Measurements from ENCODE around the gene GPR153. TPM values are rescaled to one million over a fixed set of nuclear protein-coding genes. Genes with fewer than 3 reads are reported as not detected.

GPR153 gene
- polyA plus RNA-seq, 1 donor from 2014 or later, result 26.9 TPM

GRCh38 chr1:6274622-6275139 is 13.8 kb upstream of the GPR153 start:
- H3K9me3 ChIP-seq (ENCODE audit: low read length), result no peaks in the 10 kb centered on the region
- H3K4me3 ChIP-seq (ENCODE audit: low read length), result no peak overlapping the region
- no peaks in the 10 kb centered on the region for H3K36me3 ChIP-seq (ENCODE audit: insufficient read depth, low read length)
- no peaks in the 10 kb centered on the region for H3K9me2 ChIP-seq (ENCODE audit: insufficient read depth, low read length)
- H3K4me2 ChIP-seq (ENCODE audit: low read length), result no peak overlapping the region
- TF ChIP-seq REST (IDR thresholded peaks at IDR 0.05; ENCODE audit: borderline replicate concordance) (no peak), MXI1 (conservative IDR thresholded peaks at IDR 0.05; ENCODE audit: poor library complexity, severe bottlenecking) (no peak), CTCF (IDR thresholded peaks at IDR 0.05; ENCODE audit: poor library complexity, severe bottlenecking) (no peak), SMC3 (conservative IDR thresholded peaks at IDR 0.05; ENCODE audit: poor library complexity) (no peak), EP300 (conservative IDR thresholded peaks at IDR 0.05; ENCODE audit: poor library complexity, severe bottlenecking) (no peak), TAF1 (IDR thresholded peaks at IDR 0.05; ENCODE audit: low read depth) (no peak), EZH2 (IDR thresholded peaks at IDR 0.05; ENCODE audit: borderline replicate concordance, insufficient read depth, low read length, poor library complexity, severe bottlenecking) (no peak), RAD21 (conservative IDR thresholded peaks at IDR 0.05) (no peak), POLR2AphosphoS5 (IDR thresholded peaks at IDR 0.05) (no peak)
- H3K27ac ChIP-seq (ENCODE audit: low read length), result peak overlapping the region; percentile 97
- H4K20me1 ChIP-seq (ENCODE audit: insufficient read depth), result no peaks in the 10 kb centered on the region
- H3K27me3 ChIP-seq (ENCODE audit: insufficient read depth, low read depth, low read length), result no peaks in the 10 kb centered on the region
- no peaks in the 10 kb centered on the region for H3F3A ChIP-seq (ENCODE audit: insufficient read depth, low read length, poor library complexity, severe bottlenecking)
- no peaks in the 10 kb centered on the region for H3K79me2 ChIP-seq (replicated peaks; ENCODE audit: insufficient read depth, low read length)
- no peak overlapping the region for H3K9ac ChIP-seq (ENCODE audit: low read length)
- H2AFZ ChIP-seq (ENCODE audit: low read depth, low read length), result no peak overlapping the region

- H3K9me2 ChIP-seq (ENCODE audit: insufficient read depth, low read length), result no peaks in the 10 kb centered on the region
- no peaks in the 10 kb centered on the region for H3K79me2 ChIP-seq (replicated peaks; ENCODE audit: insufficient read depth, low read length)
- H3K4me2 ChIP-seq (ENCODE audit: low read length), result no peak overlapping the region
- no peak for TF ChIP-seq RAD21 (conservative IDR thresholded peaks at IDR 0.05)
- no peak for TF ChIP-seq EP300 (conservative IDR thresholded peaks at IDR 0.05; ENCODE audit: poor library complexity, severe bottlenecking)
- TF ChIP-seq EZH2 (IDR thresholded peaks at IDR 0.05; ENCODE audit: borderline replicate concordance, insufficient read depth, low read length, poor library complexity, severe bottlenecking), result no peak
- TF ChIP-seq MXI1 (conservative IDR thresholded peaks at IDR 0.05; ENCODE audit: poor library complexity, severe bottlenecking), result no peak
- TF ChIP-seq TAF1 (IDR thresholded peaks at IDR 0.05; ENCODE audit: low read depth), result no peak
- TF ChIP-seq CTCF (IDR thresholded peaks at IDR 0.05; ENCODE audit: poor library complexity, severe bottlenecking), result no peak
- no peak for TF ChIP-seq SMC3 (conservative IDR thresholded peaks at IDR 0.05; ENCODE audit: poor library complexity)
- no peak for TF ChIP-seq REST (IDR thresholded peaks at IDR 0.05; ENCODE audit: borderline replicate concordance)
- no peak for TF ChIP-seq POLR2AphosphoS5 (IDR thresholded peaks at IDR 0.05)
- no peak overlapping the region for H2AFZ ChIP-seq (ENCODE audit: low read depth, low read length)
- no peak overlapping the region for H3K4me3 ChIP-seq (ENCODE audit: low read length)
- H3K27ac ChIP-seq (ENCODE audit: low read length), result no peak overlapping the region
- H3K9ac ChIP-seq (ENCODE audit: low read length), result peak overlapping the region; percentile 44
- H3F3A ChIP-seq (ENCODE audit: insufficient read depth, low read length, poor library complexity, severe bottlenecking), result no peaks in the 10 kb centered on the region
- H3K9me3 ChIP-seq (ENCODE audit: low read length), result no peaks in the 10 kb centered on the region
- no peaks in the 10 kb centered on the region for H4K20me1 ChIP-seq (ENCODE audit: insufficient read depth)
- no peaks in the 10 kb centered on the region for H3K36me3 ChIP-seq (ENCODE audit: insufficient read depth, low read length)
- no peaks in the 10 kb centered on the region for H3K27me3 ChIP-seq (ENCODE audit: insufficient read depth, low read depth, low read length)
Observed at GRCh38 chr1:6274102-6274501, 13.2 kb upstream of the GPR153 start.

Data from neural cell (in vitro differentiated cells).